CD8-positive, alpha-beta memory T cell (primary cell): Measurements from ENCODE around the gene NECTIN1. TPM values are rescaled to one million over a fixed set of nuclear protein-coding genes. Genes with fewer than 3 reads are reported as not detected.

Experiments used
- CTCF ChIA-PET: fragments of 350-600 bp; sonication (Branson Sonifier 250); formaldehyde crosslinking; loops from one replicate; lab custom pipeline; 2021; ENCODE audit warnings: antibody characterized with exemption; lab: Charles Lee
- POLR2A ChIA-PET: fragments of 350-600 bp; sonication (Branson Sonifier 250); formaldehyde crosslinking; loops from one replicate; lab custom pipeline; 2021; ENCODE audit warnings: antibody characterized with exemption; lab: Charles Lee
- DNase-seq, 5 donors: peaks; one replicate each; pipeline versions ENCODE4 v3.0.0 to v3.0.0-alpha.2; 2020 to 2022; ENCODE audit warnings: mixed read lengths in 1 of 5
- H3K27ac ChIP-seq: one replicate; pipeline ENCODE4 v1.7.0; 2013; ENCODE audit warnings: low read depth, mild to moderate bottlenecking, low read length, moderate library complexity
- H3K27me3 ChIP-seq: 2 replicates; pipeline ENCODE4 v1.7.0; 2013; ENCODE audit warnings: low read length, mild to moderate bottlenecking; ENCODE audit not compliant: insufficient read depth, poor library complexity, severe bottlenecking
- H3K36me3 ChIP-seq: 2 replicates; pipeline ENCODE4 v1.7.0; 2013; ENCODE audit warnings: mild to moderate bottlenecking, low read length, moderate library complexity; ENCODE audit not compliant: insufficient read depth
- H3K4me1 ChIP-seq: 2 replicates; pipeline ENCODE4 v1.7.0; 2013; ENCODE audit warnings: mild to moderate bottlenecking, low read length, moderate library complexity; ENCODE audit not compliant: insufficient read depth
- H3K4me3 ChIP-seq: 2 replicates; pipeline ENCODE4 v1.7.0; 2013; ENCODE audit warnings: mild to moderate bottlenecking, low read length
- H3K9me3 ChIP-seq: 2 replicates; pipeline ENCODE4 v1.7.0; 2013; ENCODE audit warnings: mild to moderate bottlenecking, low read length
- H3K27ac Mint-ChIP-seq, 8 donors: one replicate each; pipeline ENCODE4 v1.8.0; 2020 to 2021; ENCODE audit warnings: mixed read lengths in 8 of 8, mild to moderate bottlenecking in 6 of 8, inconsistent platforms in 3 of 8, moderate library complexity in 3 of 8
- H3K27me3 Mint-ChIP-seq, 2 donors: one replicate each; pipeline ENCODE4 v1.8.0; 2020 to 2021; ENCODE audit warnings: mixed read lengths in 2 of 2, mild to moderate bottlenecking in 1 of 2, moderate library complexity in 1 of 2
- H3K36me3 Mint-ChIP-seq, 3 donors: one replicate each; pipeline ENCODE4 v1.8.0; 2020 to 2021; ENCODE audit warnings: mixed read lengths in 3 of 3, inconsistent platforms in 1 of 3, mild to moderate bottlenecking in 1 of 3
- H3K4me1 Mint-ChIP-seq, 3 donors: one replicate each; pipeline ENCODE4 v1.8.0; 2020 to 2021; ENCODE audit warnings: mixed read lengths in 3 of 3, inconsistent platforms in 1 of 3, mild to moderate bottlenecking in 1 of 3
- H3K4me3 Mint-ChIP-seq, 7 donors: one replicate each; pipeline ENCODE4 v1.8.0; 2020 to 2021; ENCODE audit warnings: mixed read lengths in 7 of 7, mild to moderate bottlenecking in 6 of 7, moderate library complexity in 4 of 7, inconsistent platforms in 2 of 7
- H3K9me3 Mint-ChIP-seq, 5 donors: one replicate each; pipeline ENCODE4 v1.8.0; 2020 to 2022; ENCODE audit warnings: mixed read lengths in 5 of 5, mild to moderate bottlenecking in 3 of 5, moderate library complexity in 2 of 5, inconsistent platforms in 1 of 5
- polyA plus RNA-seq: library from polyadenylated mRNA; unstranded; fragments of 300-500 nt; fragmentation: Illumina TruSeq; gene quantifications from one replicate; pipeline ENCODE4 v1.2.3, GENCODE V29; 2021
- total RNA-seq, 2 experiments: library from RNA; stranded (reverse); gene quantifications; one replicate each; pipeline ENCODE4 v1.2.3, GENCODE V29; 2021

NECTIN1 gene
- total and polyA plus RNA-seq, 3 experiments from 2014 or later: 0.35 to 3.8 (median 3.0) TPM

DNA sequence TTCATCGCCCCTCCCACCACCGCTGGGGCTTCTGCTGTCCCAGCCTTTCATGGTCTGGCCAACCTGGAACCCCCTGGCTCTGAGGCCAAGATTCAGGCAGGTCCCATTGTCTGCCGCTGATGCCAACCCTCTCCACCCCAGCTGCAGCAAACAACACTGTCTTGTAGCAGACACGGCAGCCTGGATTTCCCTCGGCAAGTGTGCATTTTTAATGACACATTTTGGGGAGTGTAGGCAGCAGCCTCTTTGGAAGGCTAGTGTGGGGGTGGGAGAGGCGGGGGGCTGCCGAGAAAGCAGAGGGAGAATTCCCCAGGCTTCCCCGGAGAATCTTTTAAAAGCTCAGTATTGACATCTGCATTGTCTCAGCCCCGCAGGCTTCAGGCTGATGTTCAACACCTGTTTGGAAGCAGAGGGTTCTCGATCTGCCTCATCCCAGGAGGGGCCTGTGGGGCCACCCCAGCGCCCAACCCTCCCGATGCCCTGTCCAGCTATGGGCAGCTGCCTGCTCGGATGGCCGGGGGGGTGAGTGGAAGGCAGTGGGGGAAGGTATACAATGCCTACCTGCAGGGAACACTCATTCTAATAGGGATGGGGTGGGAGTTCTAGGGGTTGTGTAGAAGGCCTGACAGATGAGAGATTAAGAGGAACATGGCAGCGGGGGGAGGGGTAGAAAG lies 41.5 kb downstream of the NECTIN1 start:
- Mint-ChIP-seq H3K4me3 (no peak overlapping the region), H3K4me1 (peaks cover 21 to 36% (median 33%) of the 10 kb centered on the region in 3 donors), H3K36me3 (no peaks in the 10 kb centered on the region), H3K27me3 (peaks cover 12 to 15% of the 10 kb centered on the region in 2 donors), H3K27ac (no peak overlapping the region), H3K9me3 (peaks cover 0 to 3% (median 0%) of the 10 kb centered on the region in 5 donors)
- H3K36me3 ChIP-seq: no peaks in the 10 kb centered on the region
- POLR2A ChIA-PET: no interaction called here
- CTCF ChIA-PET: no interaction called here
- no peaks in the 10 kb centered on the region for H3K9me3 ChIP-seq
- H3K27ac ChIP-seq: no peak overlapping the region
- H3K27me3 ChIP-seq: peaks cover 4% of the 10 kb centered on the region
- no peak for DNase-seq
- H3K4me3 ChIP-seq: no peak overlapping the region
- H3K4me1 ChIP-seq: peaks cover 14% of the 10 kb centered on the region

- H3K9me3 Mint-ChIP-seq: peaks cover 0 to 3% (median 0%) of the 10 kb centered on the region in 5 donors
- peaks cover 12 to 15% of the 10 kb centered on the region in 2 donors for H3K27me3 Mint-ChIP-seq
- H3K4me1 ChIP-seq: peaks cover 10% of the 10 kb centered on the region
- no peaks in the 10 kb centered on the region for H3K36me3 ChIP-seq
- no peaks in the 10 kb centered on the region for H3K9me3 ChIP-seq
- H3K36me3 Mint-ChIP-seq: no peaks in the 10 kb centered on the region
- peaks cover 16 to 30% (median 26%) of the 10 kb centered on the region in 3 donors for H3K4me1 Mint-ChIP-seq
- ChIA-PET POLR2A (no interaction called here), CTCF (interaction anchor here (3.5 kb wide), 1 partner anchor 43 kb away, joined by 14 read pairs; the partner anchor contains the start of gene NECTIN1)
- peaks cover 4% of the 10 kb centered on the region for H3K27me3 ChIP-seq
- H3K4me3 Mint-ChIP-seq: peak overlapping the region in 3 of 7 donors; percentile 2 to 28 (median 5)
- no peak overlapping the region for H3K27ac ChIP-seq
- H3K27ac Mint-ChIP-seq: peak overlapping the region in 3 of 8 donors; percentile 13 to 83 (median 55)
- no peak for DNase-seq
- no peak overlapping the region for H3K4me3 ChIP-seq
Measured at GRCh38 chr11:119686177-119686882, 42.7 kb downstream of the NECTIN1 start.

GRCh38 chr11:119685111-119685746 lies 43.8 kb downstream of the NECTIN1 start:
- Mint-ChIP-seq H3K4me3 (peak overlapping the region in 1 of 7 donors; percentile 61), H3K9me3 (no peaks in the 10 kb centered on the region), H3K4me1 (peaks cover 9 to 25% (median 18%) of the 10 kb centered on the region in 3 donors), H3K27me3 (peaks cover 10 to 15% of the 10 kb centered on the region in 2 donors), H3K27ac (peak overlapping the region in 1 of 8 donors; percentile 22), H3K36me3 (no peaks in the 10 kb centered on the region)
- H3K27ac ChIP-seq: no peak overlapping the region
- ChIA-PET POLR2A (no interaction called here), CTCF (interaction anchor here (3.5 kb wide), 1 partner anchor 44 kb away, joined by 14 read pairs; the partner anchor contains the start of gene NECTIN1)
- no peaks in the 10 kb centered on the region for H3K36me3 ChIP-seq
- DNase-seq: no peak
- no peaks in the 10 kb centered on the region for H3K9me3 ChIP-seq
- no peaks in the 10 kb centered on the region for H3K4me1 ChIP-seq
- H3K4me3 ChIP-seq: no peak overlapping the region
- H3K27me3 ChIP-seq: peaks cover 4% of the 10 kb centered on the region

DNA sequence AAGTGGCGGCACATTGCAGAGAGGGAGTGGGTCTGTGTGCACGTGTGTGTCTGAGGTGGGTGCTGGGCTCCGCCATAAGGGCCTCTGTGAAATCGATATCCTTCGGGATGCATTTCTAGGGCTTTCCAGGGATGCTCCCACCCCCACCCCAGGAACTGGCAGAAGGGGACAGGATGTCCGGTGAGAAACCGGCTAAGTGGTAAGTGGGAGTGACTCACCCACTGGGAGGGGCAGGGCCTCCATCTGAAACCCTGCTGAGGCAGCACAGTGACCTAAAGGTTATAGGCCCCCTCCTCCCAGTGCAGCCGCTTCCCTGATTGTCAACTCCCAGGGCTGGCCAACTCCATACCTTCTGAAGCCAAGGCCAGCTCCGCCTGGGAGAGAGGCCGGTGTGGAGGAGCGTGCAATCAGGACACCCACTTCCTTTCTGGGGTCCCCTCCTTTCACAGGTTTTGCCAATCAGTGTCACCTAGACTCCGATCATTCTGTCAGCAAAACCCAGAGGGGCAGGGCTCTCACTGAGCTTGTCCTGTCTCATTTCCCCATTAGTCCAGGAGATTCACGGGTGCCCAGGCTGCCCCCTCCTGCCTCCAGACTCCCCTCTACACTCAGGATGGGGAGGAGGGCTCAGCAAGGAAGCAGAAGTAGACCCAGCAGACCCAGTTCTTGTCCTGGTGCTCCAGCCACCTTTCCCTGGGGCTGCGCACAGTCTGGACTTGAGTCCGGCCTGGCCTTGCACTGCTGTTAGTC lies 44.5 kb downstream of the NECTIN1 start:
- no peaks in the 10 kb centered on the region for H3K9me3 ChIP-seq
- peaks cover 9 to 25% (median 18%) of the 10 kb centered on the region in 3 donors for H3K4me1 Mint-ChIP-seq
- no peak for DNase-seq
- ChIA-PET POLR2A (no interaction called here), CTCF (interaction anchor here (3.5 kb wide), 1 partner anchor 45 kb away, joined by 14 read pairs; the partner anchor contains the start of gene NECTIN1)
- H3K27ac Mint-ChIP-seq: peak overlapping the region in 1 of 8 donors; percentile 52
- no peaks in the 10 kb centered on the region for H3K4me1 ChIP-seq
- H3K4me3 Mint-ChIP-seq: peak overlapping the region in 4 of 7 donors; percentile 8 to 71 (median 53)
- H3K36me3 Mint-ChIP-seq: no peaks in the 10 kb centered on the region
- no peaks in the 10 kb centered on the region for H3K36me3 ChIP-seq
- peaks cover 15% of the 10 kb centered on the region in 2 donors for H3K27me3 Mint-ChIP-seq
- H3K9me3 Mint-ChIP-seq: no peaks in the 10 kb centered on the region
- no peak overlapping the region for H3K27ac ChIP-seq
- H3K27me3 ChIP-seq: peaks cover 4% of the 10 kb centered on the region
- no peak overlapping the region for H3K4me3 ChIP-seq

DNA sequence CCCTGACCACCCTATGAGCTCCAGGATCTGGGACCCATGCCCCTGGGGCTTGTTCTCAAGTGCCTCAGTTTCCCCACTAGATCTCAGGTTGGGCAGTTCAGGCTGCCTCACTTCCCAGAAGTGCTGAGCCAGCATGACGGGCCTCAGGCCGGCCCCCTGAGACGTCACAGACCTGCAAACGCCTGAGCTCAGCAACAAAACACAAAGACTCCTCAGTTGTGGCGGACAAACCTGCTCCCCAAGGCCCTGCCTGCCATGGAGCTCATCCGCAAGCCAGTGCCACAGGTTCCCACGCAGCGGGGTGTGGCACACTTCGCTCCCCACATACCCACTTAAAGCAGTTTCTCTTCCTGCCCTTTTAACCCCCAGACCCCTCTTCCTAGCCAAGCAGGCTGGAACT lies 45.2 kb downstream of the NECTIN1 start:
- H3K27me3 Mint-ChIP-seq: peaks cover 15% of the 10 kb centered on the region in 2 donors
- H3K4me3 Mint-ChIP-seq: peak overlapping the region in 3 of 7 donors; percentile 47 to 71 (median 59)
- Histone ChIP-seq H3K4me3 (no peak overlapping the region), H3K36me3 (no peaks in the 10 kb centered on the region), H3K9me3 (no peaks in the 10 kb centered on the region), H3K4me1 (no peaks in the 10 kb centered on the region), H3K27ac (no peak overlapping the region), H3K27me3 (no peaks in the 10 kb centered on the region)
- ChIA-PET CTCF (interaction anchor here (3.5 kb wide), 1 partner anchor 46 kb away, joined by 14 read pairs; the partner anchor contains the start of gene NECTIN1), POLR2A (no interaction called here)
- DNase-seq: peak in 1 of 5 donors; percentile 21
- no peaks in the 10 kb centered on the region for H3K36me3 Mint-ChIP-seq
- peaks cover 9 to 25% (median 18%) of the 10 kb centered on the region in 3 donors for H3K4me1 Mint-ChIP-seq
- no peak overlapping the region for H3K27ac Mint-ChIP-seq
- no peaks in the 10 kb centered on the region for H3K9me3 Mint-ChIP-seq

DNA sequence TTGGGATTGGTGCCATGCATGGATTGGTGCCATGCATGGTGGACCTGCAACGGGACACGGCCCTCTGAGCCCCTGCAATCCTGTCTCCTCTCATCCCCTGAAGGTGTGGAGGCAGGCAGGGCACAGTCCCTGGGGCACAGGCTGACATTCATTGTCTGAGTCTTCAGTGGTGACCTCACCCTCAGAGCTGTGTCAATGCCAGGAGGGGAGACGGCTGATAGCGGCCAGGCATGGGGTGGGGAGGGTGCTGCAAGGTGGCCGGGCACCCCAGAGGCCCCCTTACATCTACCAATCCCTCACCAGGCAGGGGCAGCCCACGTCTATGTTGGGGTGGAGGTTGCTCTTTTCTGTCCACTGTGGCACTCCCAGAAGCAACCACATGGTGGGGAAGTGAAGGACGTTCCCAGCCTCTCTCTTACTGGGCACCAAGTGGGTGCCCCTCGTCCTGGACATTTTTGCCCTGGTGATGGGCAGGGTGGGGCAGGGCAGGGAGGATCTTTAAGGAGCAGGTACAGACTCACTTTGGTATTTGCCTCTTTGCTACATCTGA lies 47.6 kb downstream of the NECTIN1 start:
- Histone ChIP-seq H3K27ac (no peak overlapping the region), H3K4me1 (no peaks in the 10 kb centered on the region), H3K9me3 (no peaks in the 10 kb centered on the region), H3K36me3 (no peaks in the 10 kb centered on the region), H3K4me3 (no peak overlapping the region), H3K27me3 (no peaks in the 10 kb centered on the region)
- H3K27ac Mint-ChIP-seq: no peak overlapping the region
- peaks cover 5 to 9% of the 10 kb centered on the region in 2 donors for H3K27me3 Mint-ChIP-seq
- H3K4me1 Mint-ChIP-seq: peaks cover 9 to 22% (median 18%) of the 10 kb centered on the region in 3 donors
- CTCF ChIA-PET: interaction anchor here (1.5 kb wide), 1 partner anchor 48 kb away, joined by 4 read pairs; the partner anchor contains the start of gene NECTIN1
- H3K4me3 Mint-ChIP-seq: no peak overlapping the region
- POLR2A ChIA-PET: no interaction called here
- no peak for DNase-seq
- no peaks in the 10 kb centered on the region for H3K36me3 Mint-ChIP-seq
- H3K9me3 Mint-ChIP-seq: no peaks in the 10 kb centered on the region
